Urothelium cell line (cell line): ENCODE results near the gene CAPN11.
A peak's percentile ranks its signal among the peaks of the same experiment; 100 is the strongest.

Experiments
- DNase-seq: peaks from one replicate; pipeline ENCODE4 v3.0.0; 2011; ENCODE audit warnings: low spot score, mixed read lengths
- FAIRE-seq: peaks from 2 replicates; lab custom pipeline; 2011; peaks lifted over from hg19 to GRCh38; lab: Jason Lieb, UNC

CAPN11 gene

GRCh38 chr6:44202332-44202971 lies 43.8 kb downstream of the CAPN11 start:
- DNase-seq (no peak), FAIRE-seq (no peak)

GRCh38 chr6:44202972-44203750 lies 44.5 kb downstream of the CAPN11 start:
- FAIRE-seq, result no peak
- no peak for DNase-seq

GRCh38 chr6:44203955-44204354 lies 45.3 kb downstream of the CAPN11 start:
- FAIRE-seq (no peak), DNase-seq (no peak)

GRCh38 chr6:44207966-44208365 lies 49.3 kb downstream of the CAPN11 start:
- FAIRE-seq (no peak), DNase-seq (no peak)

GRCh38 chr6:44211284-44211683 lies 52.7 kb downstream of the CAPN11 start:
- FAIRE-seq (no peak), DNase-seq (no peak)

GRCh38 chr6:44214307-44214706 lies 55.7 kb downstream of the CAPN11 start:
- DNase-seq (no peak), FAIRE-seq (no peak)

- FAIRE-seq (no peak), DNase-seq (no peak)
Measured at GRCh38 chr6:44216677-44217331, 58.2 kb downstream of the CAPN11 start, which contains the start of gene MYMX. MYMX (plus strand) TSS chr6:44216926; CDS start chr6:44217472, 546 bp downstream.

- DNase-seq, result no peak
- FAIRE-seq, result no peak
Measured at GRCh38 chr6:44217332-44218143, 58.9 kb downstream of the CAPN11 start.

GRCh38 chr6:44219053-44219814 lies 60.6 kb downstream of the CAPN11 start:
- FAIRE-seq, result no peak
- DNase-seq, result peak; percentile 63

- FAIRE-seq, result no peak
Measured at GRCh38 chr6:44219815-44220784, 61.5 kb downstream of the CAPN11 start.

GRCh38 chr6:44220913-44221290 lies 62.3 kb downstream of the CAPN11 start:
- FAIRE-seq (no peak), DNase-seq (no peak)

More at GRCh38 chr6:44219815-44220784, 61.5 kb downstream of the CAPN11 start:
- DNase-seq, result no peak

GRCh38 chr6:44221291-44221960 lies 62.8 kb downstream of the CAPN11 start:
- DNase-seq, result peak; percentile 85
- no peak for FAIRE-seq

- FAIRE-seq (no peak), DNase-seq (peak; percentile 35)
Measured at GRCh38 chr6:44221961-44222335, 63.3 kb downstream of the CAPN11 start.

- no peak for DNase-seq
- FAIRE-seq, result no peak
Measured at GRCh38 chr6:44222486-44223318, 64.1 kb downstream of the CAPN11 start.

- no peak for FAIRE-seq
- peak; percentile 95 for DNase-seq
Measured at GRCh38 chr6:44223319-44224028, 64.9 kb downstream of the CAPN11 start, which contains the start of gene SLC29A1. SLC29A1 (plus strand) TSS chr6:44223595; CDS start chr6:44227314, 3,719 bp downstream.

- no peak for FAIRE-seq
- DNase-seq, result peak; percentile 40
Measured at GRCh38 chr6:44224029-44224964, 65.7 kb downstream of the CAPN11 start.
